GM15510 (cell line): Measurements from ENCODE around the gene FANCC.

Experiments
- POLR2A ChIP-seq: IDR thresholded peaks from 3 replicates; pipeline ENCODE4 v1.6.1; 2011; ENCODE audit warnings: borderline replicate concordance; ENCODE audit not compliant: insufficient read length; ENCODE audit errors: extremely low read depth

The FANCC gene

DNA sequence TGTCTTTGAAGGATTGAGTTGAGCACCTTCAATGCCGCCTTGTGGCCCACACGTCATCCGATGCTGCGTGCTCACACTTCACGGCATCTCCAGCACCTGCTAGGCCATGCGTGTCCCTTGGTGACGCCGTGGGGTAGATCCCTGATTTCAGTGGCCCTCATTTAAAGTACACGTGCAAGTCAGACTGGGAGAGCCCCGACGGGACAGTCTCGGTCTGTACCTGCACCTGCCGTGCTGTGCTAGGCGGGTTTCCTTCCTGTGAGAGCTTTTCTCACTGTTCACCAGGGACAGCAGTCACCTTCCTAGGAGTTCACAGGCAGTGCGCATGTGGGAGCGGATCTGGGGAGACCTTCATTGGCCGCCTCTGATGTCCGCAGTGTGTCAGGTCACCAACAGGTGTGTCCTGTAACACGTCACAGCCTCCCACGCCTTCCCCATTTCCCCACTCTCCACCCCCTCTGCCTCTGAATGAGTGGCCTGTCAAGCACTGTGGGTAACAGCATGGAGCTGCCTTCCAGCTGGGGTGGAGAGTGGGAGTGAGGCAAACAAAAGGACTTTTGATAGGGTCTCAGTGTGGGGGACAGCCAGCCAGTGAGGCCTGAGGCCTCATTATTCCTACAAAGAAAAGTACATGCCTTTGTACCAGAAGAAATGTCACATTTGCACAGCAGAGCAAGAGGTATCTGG, 236.4 kb downstream of the FANCC start:
- no peak for TF ChIP-seq POLR2A

DNA sequence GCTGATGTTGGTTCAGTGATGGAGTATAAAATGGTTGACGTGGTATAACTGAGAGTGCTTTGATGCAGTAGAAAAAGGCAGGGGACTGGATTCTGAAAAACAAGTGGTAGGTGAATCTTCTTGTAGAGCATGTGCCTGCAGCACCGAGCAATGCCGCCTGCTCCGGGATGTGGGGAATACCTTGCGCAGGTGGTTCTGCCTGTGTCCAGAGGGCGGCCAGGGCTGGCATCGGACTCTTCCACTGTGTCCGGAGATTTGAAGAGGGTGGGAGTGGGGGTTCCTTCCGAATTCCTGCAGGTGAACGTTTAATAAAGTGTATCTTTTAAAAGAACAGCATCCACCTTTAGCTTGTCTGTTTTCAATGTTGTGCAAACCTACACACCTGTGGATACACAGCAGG, 238.0 kb downstream of the FANCC start:
- TF ChIP-seq POLR2A: no peak

DNA sequence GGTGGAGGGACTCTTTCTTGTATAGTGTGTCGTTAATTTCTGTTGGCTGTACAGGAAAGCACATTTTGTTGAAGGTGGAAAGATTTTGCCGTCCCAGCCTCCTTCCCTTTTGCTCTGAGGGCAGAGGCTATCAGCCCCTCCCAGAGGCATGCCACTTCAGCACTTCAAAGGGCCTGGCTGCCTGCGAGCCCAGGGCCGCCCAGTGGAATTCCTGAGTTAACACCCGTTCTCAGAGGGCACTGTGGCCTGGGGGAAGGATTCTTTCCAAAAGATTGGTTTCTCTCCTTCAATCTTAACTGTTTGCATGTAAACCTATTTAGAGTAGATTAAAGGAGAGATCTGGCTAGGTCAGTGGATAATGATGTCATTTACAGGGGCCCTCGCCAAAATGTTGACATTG, 238.6 kb downstream of the FANCC start:
- TF ChIP-seq POLR2A: no peak

DNA sequence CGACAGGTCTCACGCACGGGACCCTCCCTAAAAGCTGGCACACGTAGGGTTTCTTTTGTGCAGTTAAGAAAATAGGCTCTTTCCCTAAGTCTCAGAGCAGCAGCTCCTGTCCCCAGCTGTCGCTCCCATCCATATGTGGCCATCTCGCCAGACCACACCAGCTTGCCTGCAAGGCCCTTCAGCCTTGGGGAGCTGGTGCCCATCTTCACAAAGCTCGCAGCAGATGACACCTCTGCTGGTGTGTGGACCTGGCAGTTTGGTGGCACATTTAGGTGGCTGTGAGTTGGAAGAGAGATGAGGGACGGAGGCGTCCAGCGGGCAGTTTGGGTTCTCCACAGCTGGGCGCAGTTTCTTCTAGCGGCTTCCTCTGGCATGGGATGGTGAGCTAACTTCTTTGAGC, 239.0 kb downstream of the FANCC start:
- no peak for TF ChIP-seq POLR2A

DNA sequence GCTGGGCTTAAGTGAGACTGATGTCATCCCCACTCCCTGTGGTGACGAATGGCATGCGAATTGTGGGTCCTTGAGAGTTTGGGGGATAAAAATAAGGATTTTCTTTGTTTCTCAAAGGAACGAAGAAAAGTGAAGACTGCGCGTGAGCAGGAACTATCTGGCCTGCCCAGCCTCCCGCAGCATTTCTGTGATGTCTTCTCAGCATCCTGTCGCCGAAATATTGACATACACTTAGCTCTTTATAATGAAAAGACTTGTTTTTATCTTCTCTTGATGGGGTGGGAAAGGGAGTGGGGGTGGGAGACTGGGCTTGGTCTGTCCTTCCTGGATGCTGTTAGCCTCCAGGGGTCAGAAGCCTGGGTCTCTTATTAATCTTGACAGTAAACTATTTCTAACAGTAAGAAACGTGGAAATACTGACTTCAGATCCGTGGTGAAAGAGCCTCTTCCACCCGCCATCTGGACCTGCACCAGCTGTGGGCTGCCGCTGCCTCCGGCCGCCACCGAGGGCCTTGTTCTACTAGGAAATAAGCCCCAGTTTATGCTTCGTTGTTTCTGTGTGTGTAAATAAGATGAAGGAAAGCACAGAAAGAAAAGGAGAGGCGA, 239.6 kb downstream of the FANCC start:
- no peak for TF ChIP-seq POLR2A

DNA sequence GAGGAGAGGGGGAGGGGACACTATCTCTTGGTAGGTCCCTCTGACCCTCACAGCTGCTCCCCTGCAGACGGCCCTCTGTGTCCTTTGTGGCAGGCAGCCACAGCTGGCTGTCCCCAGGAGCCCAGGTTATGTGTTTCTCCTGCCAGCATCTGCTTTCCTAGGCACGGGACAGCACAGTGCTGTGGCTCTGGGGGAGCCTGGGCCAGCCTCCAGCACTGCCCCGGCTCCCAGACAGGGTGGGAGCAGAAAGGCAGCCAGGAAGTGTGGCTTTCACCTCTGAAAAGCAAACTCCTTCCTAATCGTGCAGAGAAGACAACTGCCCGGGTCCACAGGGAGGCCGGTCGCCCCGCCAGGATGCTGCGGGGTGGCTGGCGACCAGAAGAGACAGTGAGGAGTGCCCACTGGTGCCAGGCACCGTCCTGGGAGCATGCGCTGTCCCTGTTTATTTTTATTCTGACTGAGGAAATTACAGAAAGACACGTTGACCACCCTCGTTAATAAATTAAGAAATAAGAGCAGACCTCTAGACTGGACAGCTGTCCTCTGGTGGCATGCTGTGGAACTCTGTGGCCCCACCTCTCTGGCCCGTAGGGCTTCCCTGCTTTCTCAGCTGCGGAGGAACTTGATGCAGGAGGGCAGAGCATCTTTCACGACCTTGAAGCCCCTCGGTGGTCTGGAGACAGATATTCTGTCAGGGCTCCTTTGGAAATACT, 240.3 kb downstream of the FANCC start:
- TF ChIP-seq POLR2A: no peak

DNA sequence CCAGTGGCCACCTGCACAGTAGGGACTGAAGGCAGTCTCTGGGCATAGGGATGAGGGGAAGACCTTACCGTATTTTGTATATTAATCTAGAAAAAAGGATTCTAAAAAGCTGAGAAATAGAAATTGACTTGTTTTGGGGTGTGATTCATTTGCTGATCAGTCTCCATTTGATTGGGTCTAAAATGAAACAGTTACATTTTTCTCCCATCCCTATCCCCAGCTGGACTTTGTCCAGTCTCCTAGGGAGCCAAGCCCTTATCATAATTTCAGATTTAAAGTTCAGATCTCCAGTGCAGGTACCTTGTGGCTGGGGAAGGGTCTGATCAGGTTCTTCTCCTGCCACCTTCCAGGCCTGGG, 240.8 kb downstream of the FANCC start:
- no peak for TF ChIP-seq POLR2A

DNA sequence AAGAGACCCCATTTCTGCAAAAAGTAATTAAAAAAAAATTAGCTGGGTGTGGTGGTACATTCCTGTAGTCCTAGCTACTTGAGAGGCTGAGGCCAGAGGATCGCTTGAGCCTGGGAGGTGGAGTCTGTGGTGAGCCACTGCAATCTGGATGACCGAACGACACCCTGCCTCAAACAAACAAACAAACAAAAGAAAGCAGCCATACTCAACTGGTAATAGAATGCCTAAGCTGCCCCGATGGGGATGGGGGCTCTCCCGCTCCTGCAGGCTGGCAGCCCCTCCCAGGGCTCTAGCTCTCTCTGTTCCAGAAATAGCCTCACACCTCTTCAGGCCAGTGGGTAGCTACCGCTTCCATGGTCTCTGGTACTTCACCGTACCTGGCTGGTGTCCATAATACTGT, 241.8 kb downstream of the FANCC start:
- no peak for TF ChIP-seq POLR2A

DNA sequence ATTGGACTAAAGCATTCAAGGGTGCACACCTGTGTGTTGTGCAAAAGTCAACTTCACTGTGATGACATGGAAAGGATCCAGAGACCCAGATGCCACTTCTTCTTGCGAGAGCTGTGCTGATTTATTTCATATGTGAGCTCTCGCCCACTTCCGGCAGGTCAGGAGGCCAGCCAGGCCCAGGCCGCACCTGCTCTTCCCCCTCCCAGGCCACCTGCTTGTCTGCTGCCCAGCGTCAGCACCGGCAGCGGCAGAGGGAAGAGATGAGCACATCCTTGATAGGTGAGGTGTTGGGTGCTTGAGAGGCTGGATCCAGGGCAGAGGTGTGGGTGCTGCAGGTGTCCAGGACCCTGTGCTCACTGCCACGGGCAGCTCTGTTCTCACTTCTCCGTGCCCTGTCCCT, 242.9 kb downstream of the FANCC start:
- TF ChIP-seq POLR2A: no peak

DNA sequence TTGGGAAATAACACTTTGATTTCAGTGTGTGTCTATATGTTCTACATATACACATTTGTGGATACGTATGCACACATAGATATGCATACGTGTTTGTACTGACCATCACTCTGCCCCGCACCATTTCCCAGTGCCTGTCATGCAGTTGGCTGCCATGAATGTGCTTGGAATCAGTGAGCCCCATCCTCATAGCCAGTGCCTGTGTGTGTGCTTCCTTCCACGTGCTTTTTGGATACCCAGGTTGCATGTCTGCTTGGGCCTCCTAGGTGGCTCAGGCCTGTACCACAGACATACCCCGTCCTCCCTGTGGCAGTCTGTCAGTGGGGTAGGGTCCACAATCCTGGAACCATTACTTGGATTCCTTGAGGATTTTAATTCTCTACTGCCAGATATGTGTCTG, 243.6 kb downstream of the FANCC start:
- no peak for TF ChIP-seq POLR2A

DNA sequence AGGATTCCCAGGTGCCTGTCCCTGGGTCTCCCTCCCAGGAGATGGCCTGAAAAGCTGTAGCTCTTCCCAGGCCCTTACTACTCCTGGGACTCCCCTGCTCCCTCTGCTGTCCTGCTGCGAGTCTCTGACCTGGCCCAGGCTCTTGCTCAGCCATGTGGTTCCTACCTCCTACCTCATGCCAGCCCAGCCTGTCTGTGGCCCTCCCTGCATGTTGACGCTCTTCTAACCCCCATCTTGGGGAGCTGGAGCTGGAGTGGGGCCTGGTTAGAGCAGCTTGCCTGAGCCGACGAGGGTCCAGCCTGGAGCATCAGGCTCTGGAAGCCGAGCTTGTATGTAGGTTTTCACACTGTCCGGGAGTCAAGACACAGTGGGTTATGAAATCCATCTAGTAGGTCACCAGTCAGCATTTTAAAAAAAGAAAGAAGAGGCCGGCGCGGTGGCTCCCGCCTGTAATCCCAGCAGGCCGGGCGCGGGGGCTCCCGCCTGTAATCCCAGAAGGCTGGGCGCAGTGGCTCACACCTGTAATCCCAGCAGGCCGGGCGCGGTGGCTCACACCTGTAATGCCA, 244.4 kb downstream of the FANCC start:
- no peak for TF ChIP-seq POLR2A

DNA sequence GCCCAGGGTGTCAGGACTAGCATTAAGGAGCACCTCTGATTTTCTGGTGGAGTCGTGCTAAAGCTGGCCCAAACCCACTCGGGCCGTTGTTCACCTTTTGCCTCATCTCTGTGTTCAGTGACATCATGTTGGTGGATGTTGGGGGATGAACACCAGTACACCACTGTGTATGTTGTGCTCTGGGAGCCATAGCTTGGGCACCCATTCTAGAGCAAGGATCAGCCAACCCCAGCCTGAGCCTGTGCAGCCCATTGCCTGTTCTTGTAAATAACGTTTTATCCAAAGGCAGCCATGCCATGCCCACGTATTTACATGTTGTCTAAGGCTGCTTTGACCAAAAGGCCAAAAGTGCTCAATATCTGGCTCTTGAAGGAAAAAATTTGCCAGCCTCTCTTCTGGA, 245.6 kb downstream of the FANCC start:
- TF ChIP-seq POLR2A: no peak

DNA sequence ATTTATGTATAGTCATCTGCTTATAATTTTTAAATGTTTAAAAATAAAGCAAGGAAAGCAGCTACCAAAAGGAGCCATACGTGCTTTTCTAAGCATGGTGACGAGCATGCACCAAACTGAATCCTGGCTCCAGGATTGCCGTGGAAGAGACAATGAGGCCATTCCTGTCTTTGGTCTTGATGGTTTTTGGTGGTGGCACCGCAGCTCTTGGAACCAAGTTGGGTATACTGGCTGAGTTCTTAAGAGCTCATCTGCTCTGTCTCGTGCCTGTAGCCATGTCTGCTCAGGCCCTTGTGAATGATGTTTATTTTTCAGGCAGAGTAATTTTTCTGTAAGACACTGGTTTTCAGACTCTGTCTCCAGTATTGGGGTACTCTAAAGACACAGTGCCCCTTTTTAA, 246.1 kb downstream of the FANCC start:
- TF ChIP-seq POLR2A: no peak

DNA sequence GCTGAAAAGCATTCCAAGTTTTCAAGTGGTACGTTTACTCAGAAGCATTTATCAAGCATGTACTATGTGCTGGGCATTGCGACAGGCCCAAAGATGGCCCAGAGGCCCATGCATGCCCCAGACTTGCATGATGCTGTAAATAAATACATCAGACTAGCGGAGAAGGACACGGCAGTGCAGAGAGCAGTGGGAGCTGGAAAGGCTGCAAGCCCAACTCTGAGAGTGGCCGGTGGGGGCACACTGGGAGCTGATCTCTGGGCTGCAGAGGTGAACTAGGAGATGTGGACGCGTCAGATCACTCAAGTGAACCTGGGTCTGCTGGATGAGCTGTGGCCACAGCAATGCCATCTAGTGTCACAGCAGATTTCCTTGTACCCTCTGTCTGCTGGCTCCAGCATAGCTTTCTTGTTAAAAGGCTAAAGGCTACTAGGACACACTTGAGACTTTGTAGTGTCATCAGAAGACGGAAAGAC, 246.9 kb downstream of the FANCC start:
- no peak for TF ChIP-seq POLR2A

DNA sequence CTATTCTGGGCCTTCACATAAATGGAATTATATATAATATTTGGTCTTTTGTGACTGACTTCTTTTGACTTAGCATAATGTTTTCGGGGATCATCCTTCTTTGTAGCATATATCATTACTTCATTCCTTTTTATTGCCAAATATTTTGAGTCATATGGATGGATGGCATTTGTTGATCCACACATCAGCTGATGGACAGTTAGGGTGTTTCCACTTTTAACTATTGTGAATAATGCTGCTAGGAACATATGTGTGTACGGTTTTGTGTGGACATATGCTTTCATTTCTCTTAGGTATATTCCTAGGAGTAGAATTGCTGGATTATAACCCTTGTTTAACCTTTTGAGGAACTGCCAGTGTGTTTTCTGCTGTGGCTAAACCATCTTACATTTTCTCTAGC, 249.6 kb downstream of the FANCC start:
- TF ChIP-seq POLR2A: no peak

DNA sequence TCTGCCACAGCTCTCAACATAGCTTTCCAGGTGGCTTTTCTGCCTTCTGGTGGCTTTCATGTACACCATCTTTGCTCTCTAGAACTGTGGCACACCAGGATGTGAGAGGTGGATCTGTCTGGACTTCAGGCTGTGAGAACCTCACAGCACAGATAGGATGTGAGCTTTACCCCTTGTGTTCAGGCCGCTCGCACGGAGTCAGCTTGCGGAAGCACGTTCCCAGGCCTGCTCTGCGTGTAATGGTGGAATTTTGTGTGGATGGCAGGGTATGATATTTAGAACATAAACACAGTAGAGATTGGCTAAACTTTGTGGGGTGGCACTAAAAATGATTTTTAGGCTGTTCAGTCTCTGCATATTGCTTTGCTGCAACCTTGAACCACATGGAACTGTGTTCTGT, 250.5 kb downstream of the FANCC start:
- TF ChIP-seq POLR2A: no peak

DNA sequence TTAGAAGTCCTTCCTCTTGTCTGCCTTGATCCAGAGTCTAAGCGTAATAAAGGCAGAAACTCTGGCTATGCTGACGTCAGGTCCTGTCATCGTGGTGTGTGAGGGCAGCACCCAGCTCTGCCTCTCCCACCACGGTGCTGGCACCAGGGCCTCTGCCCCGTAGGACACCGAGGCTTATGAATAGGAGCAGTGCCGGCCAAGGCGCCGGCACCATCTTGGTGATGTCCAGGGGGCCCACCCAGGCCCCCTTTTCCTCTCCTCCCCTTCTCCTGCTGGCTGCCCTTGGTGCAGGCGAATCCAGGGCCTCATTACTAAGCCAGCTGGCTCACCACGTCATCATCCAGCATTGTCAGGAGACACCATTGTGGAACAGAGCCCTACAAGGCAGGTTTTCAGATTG, 252.3 kb downstream of the FANCC start:
- no peak for TF ChIP-seq POLR2A

DNA sequence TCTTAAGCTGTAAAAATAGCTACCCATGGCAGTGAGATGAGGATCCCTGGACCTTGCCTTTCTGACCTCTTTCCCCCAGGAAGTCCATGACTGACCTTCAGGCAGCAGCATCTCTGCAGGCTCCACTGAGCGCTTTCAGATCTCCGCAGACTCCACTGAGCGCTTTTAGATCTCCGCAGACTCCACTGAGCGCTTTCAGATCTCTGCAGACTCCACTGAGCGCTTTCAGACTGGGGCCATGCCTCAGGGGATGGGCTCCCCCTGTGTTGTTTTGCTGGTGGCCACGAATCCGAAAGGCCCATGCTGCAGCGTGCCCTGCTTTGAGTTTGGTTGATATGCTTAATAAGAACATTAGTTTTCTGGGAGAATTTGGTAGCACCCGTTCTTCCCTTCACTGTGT, 254.2 kb downstream of the FANCC start:
- no peak for TF ChIP-seq POLR2A
